ENCODE results near the gene SMARCA4. TPM values are rescaled to one million over a fixed set of nuclear protein-coding genes. Genes with fewer than 3 reads are reported as not detected.

Gene SMARCA4
- total RNA-seq, 1 experiment from 2014 or later, result 36.2 TPM

- no peak for TF ChIP-seq CTCF (IDR thresholded peaks at IDR 0.05)
- TF ChIP-seq TCF7L2 (IDR thresholded peaks at IDR 0.05; ENCODE audit: low read depth, low read length), result no peak
- no peak for TF ChIP-seq POLR2AphosphoS5 (IDR thresholded peaks at IDR 0.05; ENCODE audit: low read depth, low read length)
- no peak for TF ChIP-seq REST (IDR thresholded peaks at IDR 0.05; ENCODE audit: insufficient read depth in 1 of 2, low read depth in 2 of 2, low read length in 1 of 2)
- TF ChIP-seq SIN3A (IDR thresholded peaks at IDR 0.05; ENCODE audit: borderline replicate concordance, insufficient read depth, low read depth, low read length), result no peak
- Histone ChIP-seq H3K4me1 (ENCODE audit: control insufficient read depth, insufficient read depth, low read length) (no peaks in the 10 kb centered on the region), H3K27me3 (ENCODE audit: control insufficient read depth, insufficient read depth, low read length) (no peaks in the 10 kb centered on the region), H3K27ac (ENCODE audit: low read length) (no peak overlapping the region), H3K9me3 (ENCODE audit: control insufficient read depth, insufficient read depth, low read depth, low read length) (no peaks in the 10 kb centered on the region), H3K4me3 (ENCODE audit: low read depth in 2 of 2, low read length in 2 of 2) (no peak overlapping the region), H3K36me3 (ENCODE audit: control insufficient read depth, insufficient read depth, low read length) (no peaks in the 10 kb centered on the region; the same call in none of the 2 replicates)
- ChIA-PET CTCF (no interaction called here), POLR2A (no interaction called here)
- intact Hi-C loops (cut with micrococcal nuclease; ENCODE audit: unreplicated experiment), result no loop called here
- BruUV-seq (replicated peaks), result no TSS peak
- DNase-seq (ENCODE audit: low read depth, low spot score) (no peak), ATAC-seq (no peak)
- in situ Hi-C loops (cut with HindIII; ENCODE audit: low pct_unique_long_range_greater_than_20kb, low sequenced_read_pairs), result no loop called here
These were observed 64.6 kb downstream of the SMARCA4 start for GRCh38 chr19:11025445-11025844.

GRCh38 chr19:11025997-11026396 is 65.2 kb downstream of the SMARCA4 start:
- no TSS peak for BruUV-seq (replicated peaks)
- intact Hi-C loops (cut with micrococcal nuclease; ENCODE audit: unreplicated experiment), result no loop called here
- POLR2A ChIA-PET, result no interaction called here
- in situ Hi-C loops (cut with HindIII; ENCODE audit: low pct_unique_long_range_greater_than_20kb, low sequenced_read_pairs), result no loop called here
- TF ChIP-seq POLR2AphosphoS5 (IDR thresholded peaks at IDR 0.05; ENCODE audit: low read depth, low read length), result no peak
- no peak for TF ChIP-seq SIN3A (IDR thresholded peaks at IDR 0.05; ENCODE audit: borderline replicate concordance, insufficient read depth, low read depth, low read length)
- CTCF ChIA-PET, result interaction anchor here (0.7 kb wide), 1 partner anchor 20 kb away, joined by 6 read pairs; no protein-coding TSS in a partner anchor
- Histone ChIP-seq H3K27me3 (ENCODE audit: control insufficient read depth, insufficient read depth, low read length) (no peaks in the 10 kb centered on the region), H3K4me3 (ENCODE audit: low read depth in 2 of 2, low read length in 2 of 2) (no peak overlapping the region), H3K27ac (ENCODE audit: low read length) (no peak overlapping the region), H3K36me3 (ENCODE audit: control insufficient read depth, insufficient read depth, low read length) (no peaks in the 10 kb centered on the region; the same call in none of the 2 replicates), H3K4me1 (ENCODE audit: control insufficient read depth, insufficient read depth, low read length) (no peaks in the 10 kb centered on the region), H3K9me3 (ENCODE audit: control insufficient read depth, insufficient read depth, low read depth, low read length) (no peaks in the 10 kb centered on the region)
- DNase-seq (ENCODE audit: low read depth, low spot score), result no peak
- no peak for ATAC-seq

- ATAC-seq (no peak), DNase-seq (ENCODE audit: low read depth, low spot score) (no peak)
- Histone ChIP-seq H3K4me3 (ENCODE audit: low read depth in 2 of 2, low read length in 2 of 2) (no peak overlapping the region), H3K4me1 (ENCODE audit: control insufficient read depth, insufficient read depth, low read length) (no peaks in the 10 kb centered on the region), H3K27me3 (ENCODE audit: control insufficient read depth, insufficient read depth, low read length) (no peaks in the 10 kb centered on the region), H3K36me3 (ENCODE audit: control insufficient read depth, insufficient read depth, low read length) (no peaks in the 10 kb centered on the region; the same call in none of the 2 replicates), H3K27ac (ENCODE audit: low read length) (no peak overlapping the region), H3K9me3 (ENCODE audit: control insufficient read depth, insufficient read depth, low read depth, low read length) (no peaks in the 10 kb centered on the region)
- CTCF ChIA-PET, result interaction anchor here (1.1 kb wide), 1 partner anchor 86 kb away, joined by 8 read pairs; no protein-coding TSS in a partner anchor
- TF ChIP-seq REST (IDR thresholded peaks at IDR 0.05; ENCODE audit: insufficient read depth in 1 of 2, low read depth in 2 of 2, low read length in 1 of 2) (no peak), POLR2AphosphoS5 (IDR thresholded peaks at IDR 0.05; ENCODE audit: low read depth, low read length) (no peak), SIN3A (IDR thresholded peaks at IDR 0.05; ENCODE audit: borderline replicate concordance, insufficient read depth, low read depth, low read length) (no peak), CTCF (IDR thresholded peaks at IDR 0.05) (no peak), TCF7L2 (IDR thresholded peaks at IDR 0.05; ENCODE audit: low read depth, low read length) (no peak)
- no TSS peak for BruUV-seq (replicated peaks)
- POLR2A ChIA-PET, result no interaction called here
- in situ Hi-C loops (cut with HindIII; ENCODE audit: low pct_unique_long_range_greater_than_20kb, low sequenced_read_pairs), result no loop called here
- intact Hi-C loops (cut with micrococcal nuclease; ENCODE audit: unreplicated experiment), result no loop called here
These were observed 66.6 kb downstream of the SMARCA4 start for GRCh38 chr19:11027381-11027780.

Data from Panc1 (cell line).